Measurements from ENCODE around the gene CDHR5. TPM values are rescaled to one million over a fixed set of nuclear protein-coding genes. Genes with fewer than 3 reads are reported as not detected.

CDHR5 gene
- total and polyA plus RNA-seq, 9 of the 15 experiments (the other 6 are each of a cell fraction or from before 2014, with no cell fraction given): 0.16 TPM; not detected in 8

GRCh38 chr11:657691-658126, 33.0 kb upstream of the CDHR5 start:
- in situ Hi-C loops (cut with MboI) (no loop called here), intact Hi-C loops (cut with micrococcal nuclease) (no loop called here)
- WGBS (ENCODE audit: insufficient coverage, low coverage, missing lambda C conversion rate): 87% methylated on average over 14 of the region's 14 CpGs
- CTCF ChIA-PET (ENCODE audit: low intra/inter-chr PET ratio): no interaction called here
- no peak overlapping the region for H2AFZ ChIP-seq (ENCODE audit: low read depth, low read length)
- H3K9me1 ChIP-seq (ENCODE audit: control insufficient read depth, insufficient read depth, low read length): no peaks in the 10 kb centered on the region
- H3K79me2 ChIP-seq (ENCODE audit: control insufficient read depth, insufficient read depth, low read length): peaks cover 8% of the 10 kb centered on the region; the same call in 1 of the 3 replicates
- ATAC-seq (no peak), FAIRE-seq (no peak), DNase-seq (ENCODE audit: extremely low read depth in 1 of 4, low spot score in 3 of 4) (no peak)
- peak overlapping the region in 1 of 2 experiments; percentile 79; a peak in 2 of 4 replicates for H3K9ac ChIP-seq (ENCODE audit: insufficient read depth in 1 of 2, low read depth in 2 of 2, low read length in 2 of 2)
- H3K4me1 ChIP-seq (replicated peaks in 1 of 2; ENCODE audit: control insufficient read depth in 2 of 2, insufficient read depth in 2 of 2, low read length in 2 of 2): peaks cover 0 to 27% of the 10 kb centered on the region in 2 experiments; a peak in 2 of 5 replicates
- H3K9me3 ChIP-seq (replicated peaks; ENCODE audit: control insufficient read depth, insufficient read depth, low read depth, low read length): no peaks in the 10 kb centered on the region
- H4K20me1 ChIP-seq (replicated peaks; ENCODE audit: control insufficient read depth, insufficient read depth, low read length): no peaks in the 10 kb centered on the region
- H3K4me3 ChIP-seq: no peak overlapping the region
- POLR2A ChIA-PET: interaction anchor here (0.5 to 0.7 kb wide), 3 partner anchors 8 to 34 kb away, joined by 3 to 4 read pairs (median 3); no protein-coding TSS in a partner anchor
- no peak overlapping the region for H3K4me2 ChIP-seq (ENCODE audit: insufficient read depth, low read length)
- no TSS peak for BruUV-seq (replicated peaks)
- H3K27ac ChIP-seq (ENCODE audit: extremely low read depth, low read depth, low read length): no peak overlapping the region
- no peaks in the 10 kb centered on the region for H3K27me3 ChIP-seq (ENCODE audit: control insufficient read depth in 2 of 2, insufficient read depth in 2 of 2, low read length in 2 of 2)
- peaks cover 85% of the 10 kb centered on the region; the same call in 2 of the 3 replicates for H3K36me3 ChIP-seq (ENCODE audit: control insufficient read depth, insufficient read depth, low read length)
- TF ChIP-seq ILF3 (IDR thresholded peaks at IDR 0.05; ENCODE audit: borderline replicate concordance) (no peak), HOXB6 (CRISPR knock-in tag; IDR thresholded peaks at IDR 0.05; ENCODE audit: borderline replicate concordance) (no peak), ATF6 (CRISPR knock-in tag; IDR thresholded peaks at IDR 0.05) (no peak), HNRNPK (IDR thresholded peaks at IDR 0.05; ENCODE audit: low read depth, low read length, poor library complexity, severe bottlenecking) (no peak), GABPB2 (CRISPR knock-in tag; conservative IDR thresholded peaks at IDR 0.05) (no peak), TGIF2 (CRISPR knock-in tag; IDR thresholded peaks at IDR 0.05) (no peak), ELK1 (CRISPR knock-in tag; IDR thresholded peaks at IDR 0.05) (no peak), PRDM10 (IDR thresholded peaks at IDR 0.05; ENCODE audit: partially characterized antibody) (no peak), DNMT1 (IDR thresholded peaks at IDR 0.05) (no peak), DPF2 (IDR thresholded peaks at IDR 0.05) (no peak), SAFB2 (IDR thresholded peaks at IDR 0.05; ENCODE audit: borderline replicate concordance, low read depth, low read length, severe bottlenecking) (no peak)
